DOHH2 (cell line): ENCODE data around the gene WWP2.

Experiments used
- H3F3A ChIP-seq: fragments of 200-600 bp; sonication (generic), shearing (Covaris generic); 2 replicates; pipeline ENCODE4 v1.6.0; 2016; ENCODE audit warnings: antibody characterized with exemption, mild to moderate bottlenecking; ENCODE audit not compliant: control insufficient read depth, insufficient read depth
- H3K27ac ChIP-seq: fragments of 200-600 bp; sonication (generic); 2 replicates; pipeline ENCODE4 v1.5.1; 2014; ENCODE audit warnings: low read depth, mild to moderate bottlenecking, low read length, moderate library complexity
- H3K27me3 ChIP-seq: fragments of 200-600 bp; sonication (generic); 2 replicates; pipeline ENCODE4 v1.6.1; 2014; ENCODE audit warnings: mild to moderate bottlenecking, low read length, mixed read lengths; ENCODE audit not compliant: control insufficient read depth
- H3K36me3 ChIP-seq: fragments of 200-600 bp; sonication (generic); 2 replicates; pipeline ENCODE4 v1.6.1; 2014; ENCODE audit warnings: mild to moderate bottlenecking, low read length, moderate library complexity, mixed read lengths; ENCODE audit not compliant: control insufficient read depth
- H3K4me1 ChIP-seq: fragments of 200-600 bp; sonication (generic); 2 replicates; pipeline ENCODE4 v1.6.1; 2014; ENCODE audit warnings: mild to moderate bottlenecking, low read length, mixed read lengths; ENCODE audit not compliant: control insufficient read depth
- H3K4me2 ChIP-seq: fragments of 200-600 bp; sonication (generic); 2 replicates; pipeline ENCODE4 v1.6.0; 2014; ENCODE audit warnings: mild to moderate bottlenecking, low read length, moderate library complexity
- H3K4me3 ChIP-seq: fragments of 200-600 bp; sonication (generic); 2 replicates; pipeline ENCODE4 v1.5.1; 2014; ENCODE audit warnings: mild to moderate bottlenecking, low read length, mixed read lengths
- H3K79me2 ChIP-seq: fragments of 200-600 bp; sonication (generic); 2 replicates; pipeline ENCODE4 v1.6.1; 2014; ENCODE audit warnings: mild to moderate bottlenecking, low read length, mixed read lengths; ENCODE audit not compliant: control insufficient read depth
- H3K9me2 ChIP-seq: fragments of 200-600 bp; sonication (generic); replicated peaks from 2 replicates; pipeline ENCODE4 v1.6.1; 2014; ENCODE audit warnings: mild to moderate bottlenecking, low read length, mixed read lengths; ENCODE audit not compliant: control insufficient read depth
- H3K9me3 ChIP-seq: fragments of 200-600 bp; sonication (generic); 2 replicates; pipeline ENCODE4 v1.6.1; 2014; ENCODE audit warnings: antibody characterized with exemption, low read length, mixed read lengths; ENCODE audit not compliant: control insufficient read depth, insufficient read depth
- H4K20me1 ChIP-seq: fragments of 200-600 bp; sonication (generic); 2 replicates; pipeline ENCODE4 v1.6.0; 2014; ENCODE audit warnings: low read depth, mild to moderate bottlenecking, antibody characterized with exemption, low read length, moderate library complexity; ENCODE audit not compliant: control insufficient read depth, insufficient read depth
- EZH2phosphoT487 ChIP-seq: fragments of 200-600 bp; sonication (generic); IDR thresholded peaks from 2 replicates; pipeline ENCODE4 v1.6.1; 2017; ENCODE audit warnings: borderline replicate concordance, mild to moderate bottlenecking, antibody characterized with exemption, low read length, moderate library complexity, mixed read lengths
- TF ChIP-seq, protein P1 (sequence below): fragments of 200-600 bp; sonication (generic); IDR thresholded peaks from one replicate; pipeline ENCODE4 v1.5.1; 2014; ENCODE audit warnings: antibody characterized with exemption, mild to moderate bottlenecking, low read depth, low read length; ENCODE audit not compliant: poor library complexity, severe bottlenecking

WWP2 gene

DNA sequence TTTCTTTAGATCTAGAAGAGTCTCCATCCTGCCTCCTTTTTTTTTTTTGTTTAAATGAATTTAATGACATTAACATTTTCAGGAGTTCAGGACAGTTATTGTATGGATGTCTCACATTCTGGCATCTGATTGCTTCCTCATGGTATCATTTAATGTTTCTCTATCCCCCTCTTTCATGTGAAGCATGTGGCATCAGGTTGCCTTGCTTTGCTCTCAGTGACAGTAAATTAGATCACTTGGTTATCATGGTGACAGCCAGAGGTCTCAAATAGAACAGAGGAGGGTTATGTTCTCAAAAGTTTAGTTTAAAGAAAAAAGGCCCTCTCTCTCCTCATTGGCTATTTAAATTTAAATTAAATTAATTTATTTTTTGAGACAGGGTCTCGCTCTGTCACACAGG is 74.1 kb downstream of the WWP2 start:
- no peaks in the 10 kb centered on the region for H3K4me1 ChIP-seq
- no peaks in the 10 kb centered on the region for H3K27me3 ChIP-seq
- no peaks in the 10 kb centered on the region; the same call in 1 of the 2 replicates for H3K36me3 ChIP-seq
- H3K9me2 ChIP-seq, result no peaks in the 10 kb centered on the region
- no peaks in the 10 kb centered on the region for H3F3A ChIP-seq
- H3K4me3 ChIP-seq, result no peak overlapping the region
- no peak overlapping the region for H3K27ac ChIP-seq
- H3K79me2 ChIP-seq, result no peaks in the 10 kb centered on the region
- H3K4me2 ChIP-seq, result no peak overlapping the region
- H3K9me3 ChIP-seq, result no peaks in the 10 kb centered on the region
- TF ChIP-seq, protein P1, sequence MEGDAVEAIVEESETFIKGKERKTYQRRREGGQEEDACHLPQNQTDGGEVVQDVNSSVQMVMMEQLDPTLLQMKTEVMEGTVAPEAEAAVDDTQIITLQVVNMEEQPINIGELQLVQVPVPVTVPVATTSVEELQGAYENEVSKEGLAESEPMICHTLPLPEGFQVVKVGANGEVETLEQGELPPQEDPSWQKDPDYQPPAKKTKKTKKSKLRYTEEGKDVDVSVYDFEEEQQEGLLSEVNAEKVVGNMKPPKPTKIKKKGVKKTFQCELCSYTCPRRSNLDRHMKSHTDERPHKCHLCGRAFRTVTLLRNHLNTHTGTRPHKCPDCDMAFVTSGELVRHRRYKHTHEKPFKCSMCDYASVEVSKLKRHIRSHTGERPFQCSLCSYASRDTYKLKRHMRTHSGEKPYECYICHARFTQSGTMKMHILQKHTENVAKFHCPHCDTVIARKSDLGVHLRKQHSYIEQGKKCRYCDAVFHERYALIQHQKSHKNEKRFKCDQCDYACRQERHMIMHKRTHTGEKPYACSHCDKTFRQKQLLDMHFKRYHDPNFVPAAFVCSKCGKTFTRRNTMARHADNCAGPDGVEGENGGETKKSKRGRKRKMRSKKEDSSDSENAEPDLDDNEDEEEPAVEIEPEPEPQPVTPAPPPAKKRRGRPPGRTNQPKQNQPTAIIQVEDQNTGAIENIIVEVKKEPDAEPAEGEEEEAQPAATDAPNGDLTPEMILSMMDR, result no peak
- no peak for TF ChIP-seq EZH2phosphoT487
- H4K20me1 ChIP-seq, result no peaks in the 10 kb centered on the region

- Histone ChIP-seq H3K4me3 (no peak overlapping the region), H3F3A (no peaks in the 10 kb centered on the region), H3K4me1 (no peaks in the 10 kb centered on the region), H3K9me2 (no peaks in the 10 kb centered on the region), H3K36me3 (no peaks in the 10 kb centered on the region; the same call in 1 of the 2 replicates), H4K20me1 (no peaks in the 10 kb centered on the region), H3K27ac (no peak overlapping the region), H3K27me3 (no peaks in the 10 kb centered on the region), H3K4me2 (no peak overlapping the region), H3K9me3 (no peaks in the 10 kb centered on the region), H3K79me2 (no peaks in the 10 kb centered on the region)
- TF ChIP-seq EZH2phosphoT487, result no peak
- TF ChIP-seq, protein P1, result no peak
Measured at GRCh38 chr16:69837380-69837779, 75.2 kb downstream of the WWP2 start.

DNA sequence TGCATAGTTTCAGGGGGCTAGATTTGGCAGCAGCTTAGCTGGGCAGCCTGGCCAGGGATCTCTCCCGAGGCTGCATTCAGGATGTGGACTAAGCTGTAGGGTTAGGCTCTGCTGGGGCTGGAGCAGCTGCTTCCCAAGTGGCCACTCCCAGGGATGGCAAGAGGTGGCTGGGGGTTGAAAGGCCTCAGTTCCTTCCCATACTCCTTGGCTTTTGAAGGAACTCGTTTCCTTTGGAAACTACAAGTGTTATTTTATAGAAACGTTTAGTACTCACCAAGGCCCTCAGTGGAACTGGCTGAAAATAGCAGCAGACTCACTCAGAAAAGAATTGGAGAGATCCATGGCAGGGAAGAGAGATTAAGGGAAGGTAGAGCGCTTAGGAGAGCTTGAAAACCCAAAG is 76.4 kb downstream of the WWP2 start:
- Histone ChIP-seq H3F3A (no peaks in the 10 kb centered on the region), H4K20me1 (no peaks in the 10 kb centered on the region), H3K4me1 (no peaks in the 10 kb centered on the region), H3K27me3 (no peaks in the 10 kb centered on the region), H3K9me3 (no peaks in the 10 kb centered on the region), H3K4me2 (no peak overlapping the region), H3K27ac (no peak overlapping the region), H3K4me3 (no peak overlapping the region), H3K79me2 (no peaks in the 10 kb centered on the region), H3K36me3 (no peaks in the 10 kb centered on the region; the same call in 1 of the 2 replicates), H3K9me2 (no peaks in the 10 kb centered on the region)
- TF ChIP-seq, protein P1, result no peak
- no peak for TF ChIP-seq EZH2phosphoT487
